H9 (cell line): Measurements from ENCODE around the gene SOS1. TPM values are rescaled to one million over a fixed set of nuclear protein-coding genes. Genes with fewer than 3 reads are reported as not detected.

ENCODE experiments used
- DNase-seq: peaks from one replicate; pipeline ENCODE4 v3.0.0-alpha.2; 2017
- H2AFZ ChIP-seq: one replicate; pipeline ENCODE4 v1.6.1; 2013; ENCODE audit warnings: mild to moderate bottlenecking, low read length, control low read depth, moderate library complexity
- H2AK5ac ChIP-seq: 2 replicates; pipeline ENCODE4 v1.6.1; 2013; ENCODE audit warnings: low read length, control low read depth, mixed read lengths; ENCODE audit not compliant: insufficient read length
- H2BK120ac ChIP-seq: one replicate; pipeline ENCODE4 v1.6.1; 2013; ENCODE audit warnings: low read depth, mild to moderate bottlenecking, low read length, control low read depth, inconsistent platforms; ENCODE audit not compliant: poor library complexity, severe bottlenecking
- H2BK12ac ChIP-seq: 2 replicates; pipeline ENCODE4 v1.6.1; 2013; ENCODE audit warnings: low read length, control low read depth, mixed read lengths, low read depth; ENCODE audit not compliant: insufficient read length
- H2BK15ac ChIP-seq: 2 replicates; pipeline ENCODE4 v1.6.1; 2013; ENCODE audit warnings: low read depth, low read length, control low read depth
- H2BK20ac ChIP-seq: one replicate; pipeline ENCODE4 v1.6.1; 2013; ENCODE audit warnings: low read depth, mild to moderate bottlenecking, low read length, control low read depth, inconsistent platforms; ENCODE audit not compliant: poor library complexity, severe bottlenecking
- H2BK5ac ChIP-seq: 2 replicates; pipeline ENCODE4 v1.6.1; 2013; ENCODE audit warnings: low read length, control low read depth, mixed read lengths; ENCODE audit not compliant: insufficient read length
- H3K14ac ChIP-seq: 2 replicates; pipeline ENCODE4 v1.6.1; 2013; ENCODE audit warnings: low read length, control low read depth; ENCODE audit not compliant: insufficient read depth
- H3K18ac ChIP-seq: 2 replicates; pipeline ENCODE4 v1.6.1; 2013; ENCODE audit warnings: low read depth, mild to moderate bottlenecking, mixed read lengths, low read length, control low read depth; ENCODE audit not compliant: insufficient read length
- H3K23ac ChIP-seq: 2 replicates; pipeline ENCODE4 v1.6.1; 2013; ENCODE audit warnings: low read length, control low read depth, mixed read lengths, low read depth; ENCODE audit not compliant: insufficient read length
- H3K23me2 ChIP-seq: 2 replicates; pipeline ENCODE4 v1.6.1; 2013; ENCODE audit warnings: low read depth, mild to moderate bottlenecking, mixed read lengths, low read length, control low read depth; ENCODE audit not compliant: insufficient read length, poor library complexity, severe bottlenecking
- H3K27ac ChIP-seq: 2 replicates; pipeline ENCODE4 v1.5.1; 2013; ENCODE audit warnings: low read length, control low read depth, mixed read lengths, low read depth; ENCODE audit not compliant: insufficient read length
- H3K27me3 ChIP-seq: 2 replicates; pipeline ENCODE4 v1.6.1; 2013; ENCODE audit warnings: low read length, control low read depth, inconsistent platforms; ENCODE audit not compliant: insufficient read depth
- H3K4ac ChIP-seq: 2 replicates; pipeline ENCODE4 v1.6.1; 2013; ENCODE audit warnings: low read depth, mild to moderate bottlenecking, control low read depth, inconsistent platforms, low read length, moderate library complexity
- H3K4me1 ChIP-seq: 2 replicates; pipeline ENCODE4 v1.6.1; 2013; ENCODE audit warnings: low read length, control low read depth, inconsistent platforms; ENCODE audit not compliant: insufficient read depth
- H3K4me2 ChIP-seq: 2 replicates; pipeline ENCODE4 v1.6.1; 2013; ENCODE audit warnings: low read length, control low read depth, mixed read lengths; ENCODE audit not compliant: insufficient read length, insufficient read depth
- H3K56ac ChIP-seq: 2 replicates; pipeline ENCODE4 v1.6.1; 2013; ENCODE audit warnings: low read depth, mild to moderate bottlenecking, mixed read lengths, low read length, control low read depth; ENCODE audit not compliant: insufficient read length
- H3K79me1 ChIP-seq: 2 replicates; pipeline ENCODE4 v1.6.1; 2013; ENCODE audit warnings: low read depth, mild to moderate bottlenecking, moderate library complexity, low read length, control low read depth, inconsistent platforms; ENCODE audit not compliant: insufficient read depth, poor library complexity, severe bottlenecking
- H3K79me2 ChIP-seq: 2 replicates; pipeline ENCODE4 v1.6.1; 2013; ENCODE audit warnings: low read length, control low read depth, inconsistent platforms; ENCODE audit not compliant: insufficient read depth
- H3K9ac ChIP-seq: 2 replicates; pipeline ENCODE4 v1.6.1; 2013; ENCODE audit warnings: low read length, control low read depth, mixed read lengths; ENCODE audit not compliant: insufficient read length; ENCODE audit errors: extremely low read depth
- H3K9me3 ChIP-seq: one replicate; pipeline ENCODE4 v1.6.1; 2013; ENCODE audit warnings: low read depth, low read length, inconsistent platforms; ENCODE audit not compliant: control insufficient read depth
- H3T11ph ChIP-seq: one replicate; pipeline ENCODE4 v1.6.1; 2013; ENCODE audit warnings: mild to moderate bottlenecking, low read length, control low read depth, inconsistent platforms
- H4K20me1 ChIP-seq: one replicate; pipeline ENCODE4 v1.6.1; 2013; ENCODE audit not compliant: control insufficient read depth, insufficient read length, insufficient read depth
- H4K5ac ChIP-seq: 2 replicates; pipeline ENCODE4 v1.6.1; 2013; ENCODE audit warnings: low read depth, mild to moderate bottlenecking, mixed read lengths, low read length, control low read depth; ENCODE audit not compliant: insufficient read length
- H4K8ac ChIP-seq: replicated peaks from 2 replicates; pipeline ENCODE4 v1.6.1; 2013; ENCODE audit warnings: low read length, control low read depth, mixed read lengths, low read depth; ENCODE audit not compliant: insufficient read length
- H4K91ac ChIP-seq: 2 replicates; pipeline ENCODE4 v1.6.1; 2013; ENCODE audit warnings: low read depth, mild to moderate bottlenecking, moderate library complexity, mixed read lengths, low read length, control low read depth; ENCODE audit not compliant: insufficient read length
- H3K27ac Mint-ChIP-seq, 3 experiments: 2 replicates in 2 of 3; 3 replicates in 1 of 3; pipeline ENCODE4 v1.8.0; 2020 to 2021; ENCODE audit warnings: mixed read lengths in 3 of 3, mild to moderate bottlenecking in 1 of 3, moderate library complexity in 1 of 3
- H3K27me3 Mint-ChIP-seq: 2 replicates; pipeline ENCODE4 v1.8.0; 2021; ENCODE audit warnings: low read depth, mild to moderate bottlenecking, moderate library complexity, mixed read lengths
- H3K36me3 Mint-ChIP-seq, 3 experiments: 2 replicates in 2 of 3; 3 replicates in 1 of 3; pipeline ENCODE4 v1.8.0; 2020 to 2021; ENCODE audit warnings: low read depth in 3 of 3, mixed read lengths in 3 of 3; ENCODE audit not compliant: insufficient read depth in 1 of 3
- H3K4me1 Mint-ChIP-seq, 2 experiments: 2 replicates each; pipeline ENCODE4 v1.8.0; 2020; ENCODE audit warnings: mixed read lengths in 2 of 2
- H3K4me3 Mint-ChIP-seq, 2 experiments: 2 replicates in 1 of 2; 3 replicates in 1 of 2; pipeline ENCODE4 v1.8.0; 2020 to 2021; ENCODE audit warnings: mild to moderate bottlenecking in 2 of 2, mixed read lengths in 2 of 2, moderate library complexity in 1 of 2
- H3K9me3 Mint-ChIP-seq, 2 experiments: 2 replicates in 1 of 2; 3 replicates in 1 of 2; pipeline ENCODE4 v1.8.0; 2020; ENCODE audit warnings: mild to moderate bottlenecking in 2 of 2, mixed read lengths in 2 of 2, moderate library complexity in 1 of 2
- CTCF ChIP-seq: fragments of 200-600 bp; sonication (generic); conservative IDR thresholded peaks from 3 replicates; pipeline ENCODE4 v1.8.0; 2021; ENCODE audit warnings: antibody characterized with exemption, mild to moderate bottlenecking
- WGBS: extraction: QIAGEN DNeasy Blood & Tissue Kit; methylation state at CpG from one replicate; pipeline ENCODE4 v1.1.7; 2013; ENCODE audit warnings: missing lambda C conversion rate, low lambda C conversion rate, mixed read lengths; ENCODE audit not compliant: insufficient read length; ENCODE audit errors: extremely low coverage; 5-methylcytosine and 5-hydroxymethylcytosine counted together
- total RNA-seq: library from RNA; stranded (reverse); gene quantifications from 2 replicates; pipeline ENCODE4 v1.2.1, GENCODE V29; 2021

Gene SOS1
- total RNA-seq, 1 experiment from 2014 or later = 35.8 TPM

GRCh38 chr2:39150102-39150562 is 29.3 kb upstream of the SOS1 start:
- H4K8ac ChIP-seq = no peak overlapping the region
- no peak overlapping the region for H3K23ac ChIP-seq
- no peak overlapping the region for H3T11ph ChIP-seq
- no peak overlapping the region for H2AFZ ChIP-seq
- no peak overlapping the region for H2BK120ac ChIP-seq
- Mint-ChIP-seq H3K9me3 (peaks cover 0 to 4% of the 10 kb centered on the region in 2 experiments; a peak in 1 of 5 replicates), H3K4me1 (peaks cover 0 to 5% of the 10 kb centered on the region in 2 experiments; a peak in 2 of 4 replicates), H3K27me3 (no peaks in the 10 kb centered on the region), H3K4me3 (no peak overlapping the region), H3K27ac (peak overlapping the region in 1 of 3 experiments; percentile 53; a peak in 1 of 7 replicates), H3K36me3 (no peaks in the 10 kb centered on the region)
- no peak overlapping the region for H3K4ac ChIP-seq
- H2BK15ac ChIP-seq = no peak overlapping the region
- DNase-seq = no peak
- no peak overlapping the region for H3K56ac ChIP-seq
- no peak overlapping the region for H2BK20ac ChIP-seq
- no peak overlapping the region for H3K27ac ChIP-seq
- no peaks in the 10 kb centered on the region for H3K23me2 ChIP-seq
- H3K9ac ChIP-seq = no peak overlapping the region
- no peak overlapping the region for H3K4me2 ChIP-seq
- TF ChIP-seq CTCF = no peak
- peaks cover 3% of the 10 kb centered on the region; the same call in 1 of the 2 replicates for H3K4me1 ChIP-seq
- H3K27me3 ChIP-seq = no peaks in the 10 kb centered on the region
- H3K18ac ChIP-seq = no peak overlapping the region
- no peak overlapping the region for H3K14ac ChIP-seq
- no CpG with 5 or more reads among the region's 6 CpGs for WGBS
- no peaks in the 10 kb centered on the region for H4K20me1 ChIP-seq
- H2AK5ac ChIP-seq = no peak overlapping the region
- H3K79me2 ChIP-seq = no peaks in the 10 kb centered on the region
- H2BK5ac ChIP-seq = no peak overlapping the region
- no peak overlapping the region for H4K5ac ChIP-seq
- H2BK12ac ChIP-seq = no peak overlapping the region
- no peaks in the 10 kb centered on the region for H3K79me1 ChIP-seq
- no peaks in the 10 kb centered on the region for H3K9me3 ChIP-seq
- H4K91ac ChIP-seq = no peak overlapping the region
